Measurements from ENCODE around the gene PIK3CD.
"Not testable (repeated sequence)": the region's sequence is repeated elsewhere in the genome, so short reads cannot be mapped to it uniquely, and the experiment has no call there.

The PIK3CD gene

DNA sequence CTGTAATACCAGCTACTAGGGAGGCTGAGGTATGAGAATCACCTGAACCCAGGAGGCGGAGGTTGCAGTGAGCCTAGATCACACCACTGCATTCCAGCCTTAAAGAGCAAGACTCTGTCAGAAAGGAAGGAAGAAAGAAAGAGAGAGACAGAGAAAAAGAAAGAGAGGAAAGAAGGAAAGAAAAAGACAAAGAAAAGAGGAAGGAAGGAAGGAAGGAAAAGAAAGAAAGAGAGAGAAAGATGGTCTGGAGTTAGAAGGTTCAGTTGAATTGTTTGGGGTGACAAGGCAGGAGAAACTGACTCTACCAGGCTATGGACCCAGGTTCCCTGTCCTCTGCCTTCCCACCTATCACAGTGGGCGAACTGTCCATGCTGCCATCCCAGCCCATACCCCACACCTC, 27.4 kb upstream of the PIK3CD start:
- no peak for DNase-seq (ENCODE audit: low spot score)

DNA sequence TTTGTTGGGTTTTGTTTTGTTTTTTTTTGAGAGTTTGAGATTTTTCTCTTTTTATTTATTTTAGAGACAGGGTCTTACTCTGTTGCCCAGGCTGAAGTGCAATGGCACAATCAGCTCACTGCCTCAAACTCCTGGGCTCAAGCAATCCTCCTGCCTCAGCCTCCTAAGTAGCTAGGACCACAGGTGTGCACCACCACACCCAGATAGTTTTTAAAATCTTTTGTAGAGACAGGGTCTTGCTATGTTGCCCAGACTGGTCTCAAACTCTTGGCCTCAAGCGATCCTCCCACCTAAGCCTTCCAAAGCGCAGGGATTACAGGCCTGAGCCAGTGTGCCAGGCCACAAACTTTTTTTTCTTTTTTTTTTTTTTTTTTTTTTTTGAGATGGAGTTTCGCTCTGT, 26.5 kb upstream of the PIK3CD start:
- DNase-seq (ENCODE audit: low spot score), result not testable (repeated sequence)

DNA sequence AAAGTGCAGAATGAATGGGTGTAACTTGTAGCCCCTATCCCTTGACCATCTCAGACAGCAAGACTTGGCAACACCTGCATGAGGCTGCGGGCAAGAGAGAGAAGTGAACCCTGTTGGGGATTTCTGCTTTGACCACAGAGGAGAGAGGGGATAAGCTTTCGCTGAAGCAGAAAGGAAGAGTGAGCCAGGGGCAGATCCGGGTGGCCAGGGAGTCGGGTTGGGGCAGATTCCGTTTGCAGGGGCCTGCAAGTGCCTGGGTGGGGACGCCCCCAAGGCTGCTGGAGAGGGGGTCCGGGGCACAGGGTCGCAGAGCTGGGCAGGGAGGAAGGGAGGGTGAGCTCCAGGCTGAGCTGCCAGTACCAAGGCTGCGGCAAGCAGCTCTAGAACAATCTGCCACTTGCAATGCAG, 25.3 kb upstream of the PIK3CD start:
- no peak for DNase-seq (ENCODE audit: low spot score)

- DNase-seq (ENCODE audit: low spot score), result no peak
These were observed 22.7 kb upstream of the PIK3CD start for GRCh38 chr1:9628541-9629444.

DNA sequence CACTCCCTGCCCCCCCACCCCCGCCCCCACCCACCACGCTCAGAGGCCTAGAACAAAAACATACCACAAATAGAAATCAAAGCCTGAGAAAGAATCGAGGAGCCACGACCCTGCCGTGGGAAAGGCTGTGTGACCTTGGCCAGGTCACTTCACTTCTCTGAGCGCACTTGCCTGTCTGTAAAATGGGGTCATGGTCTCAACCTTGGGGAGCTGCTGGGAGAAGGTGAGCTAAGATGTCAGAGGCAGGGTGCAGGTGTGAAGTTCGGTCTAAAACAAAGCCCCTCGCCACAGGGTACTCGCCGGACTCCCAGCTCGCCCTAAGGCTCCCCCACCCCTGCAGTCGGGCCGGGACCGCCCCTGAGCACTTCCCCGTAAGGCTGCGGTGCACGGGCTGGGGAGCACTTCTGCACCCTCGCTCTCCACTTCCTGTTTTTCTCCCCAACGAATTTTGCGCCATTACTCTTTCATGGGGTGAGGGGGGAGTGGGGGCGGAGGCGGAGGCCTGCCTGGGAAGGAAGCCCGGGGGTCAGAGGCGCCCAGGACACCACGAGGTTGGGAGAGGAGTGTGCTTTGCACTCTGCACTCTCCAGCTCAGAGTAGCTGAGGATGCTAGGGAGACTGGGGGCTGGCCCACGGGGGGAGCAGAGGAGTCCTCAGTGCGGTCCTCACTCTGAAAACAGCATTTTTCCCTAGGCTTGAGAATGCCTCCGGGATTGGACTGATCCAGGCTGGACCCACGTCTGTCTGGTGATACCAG, 21.9 kb upstream of the PIK3CD start:
- DNase-seq (ENCODE audit: low spot score), result no peak

DNA sequence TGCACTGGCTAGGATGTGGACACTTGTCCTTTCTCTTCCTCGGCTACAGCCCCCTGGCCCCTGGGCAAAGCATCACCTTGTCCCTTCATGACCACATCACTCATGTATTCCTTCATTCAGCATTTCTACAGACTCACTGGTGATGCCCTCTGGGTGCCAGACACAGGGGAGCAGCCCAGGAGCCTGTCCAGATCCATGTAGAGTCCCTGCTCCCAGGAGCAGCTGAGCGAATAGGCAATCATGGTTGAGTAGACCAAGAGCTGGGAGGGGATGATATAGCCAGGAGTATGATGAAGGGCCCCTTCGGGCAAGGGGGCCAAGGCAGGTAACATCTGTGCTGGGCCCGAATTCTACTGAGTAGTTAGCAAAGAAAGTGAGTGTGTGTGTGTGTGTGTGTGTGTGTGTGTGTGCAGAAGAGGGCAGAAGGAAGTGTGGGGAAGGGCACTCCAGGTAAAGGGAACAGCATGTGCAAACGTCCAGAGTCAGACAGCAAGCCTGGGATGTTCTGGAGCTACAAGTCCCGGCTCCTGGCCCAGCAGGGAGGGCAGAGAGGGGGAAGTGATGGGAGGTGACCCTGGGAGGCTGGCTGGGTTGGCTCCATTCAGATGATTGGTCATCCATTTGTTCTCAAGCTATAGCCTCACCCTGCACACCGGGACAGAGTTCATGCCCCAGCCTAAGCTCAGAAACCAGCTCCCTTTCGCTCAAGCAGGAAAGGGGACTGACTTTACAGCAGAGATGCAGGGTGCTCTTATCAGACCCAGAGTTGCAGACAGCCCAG, 21.0 kb upstream of the PIK3CD start:
- DNase-seq (ENCODE audit: low spot score), result no peak

- no peak for DNase-seq (ENCODE audit: low spot score)
These were observed 19.9 kb upstream of the PIK3CD start for GRCh38 chr1:9631613-9632012.

GRCh38 chr1:9633493-9633892, 18.0 kb upstream of the PIK3CD start:
- DNase-seq (ENCODE audit: low spot score), result no peak

GRCh38 chr1:9634582-9634981, 16.9 kb upstream of the PIK3CD start:
- no peak for DNase-seq (ENCODE audit: low spot score)

DNA sequence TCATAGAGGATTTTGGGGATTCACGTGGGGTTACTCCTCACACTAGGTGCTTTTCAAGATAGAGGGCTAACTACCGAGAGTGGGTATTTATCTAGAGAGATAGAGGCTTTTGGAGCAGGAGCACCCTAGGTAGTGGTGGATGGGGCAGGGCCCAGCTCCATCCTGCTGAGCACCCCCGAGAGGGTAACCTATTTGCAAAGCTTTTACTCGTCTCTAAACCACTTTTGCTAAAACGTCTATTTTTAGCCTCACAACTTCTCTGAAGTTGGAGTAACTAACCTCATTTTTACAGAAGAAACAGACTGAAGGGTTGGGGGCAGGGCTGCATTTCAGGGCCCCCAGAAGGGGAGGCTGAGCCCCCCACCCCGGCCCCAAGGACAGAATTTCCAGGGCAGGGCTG, 12.3 kb upstream of the PIK3CD start:
- DNase-seq (ENCODE audit: low spot score), result no peak

GRCh38 chr1:9643351-9644256, 7.9 kb upstream of the PIK3CD start:
- no peak for DNase-seq (ENCODE audit: low spot score)

DNA sequence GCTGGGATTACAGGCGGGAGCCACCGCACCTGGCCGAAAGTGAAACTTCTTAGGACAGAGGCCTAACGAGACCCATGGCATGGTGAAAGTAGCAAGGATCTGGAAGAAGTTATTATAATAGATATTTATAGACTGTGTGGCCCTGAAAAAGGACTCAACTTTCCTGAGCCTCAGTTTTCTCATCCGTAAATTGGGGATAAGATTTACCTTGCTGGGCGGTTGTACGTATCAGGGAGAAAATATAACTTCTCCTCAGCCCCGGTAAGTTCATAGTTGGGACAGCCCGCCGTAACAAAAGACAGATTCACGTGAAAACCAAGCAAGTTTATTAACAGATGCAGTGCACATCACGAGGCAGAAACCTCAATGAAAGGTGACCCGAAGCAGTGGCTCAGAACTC, 5.5 kb upstream of the PIK3CD start:
- DNase-seq (ENCODE audit: low spot score), result no peak

- DNase-seq (ENCODE audit: low spot score), result no peak
These were observed 3.4 kb upstream of the PIK3CD start for GRCh38 chr1:9648171-9648570.

- no peak for DNase-seq (ENCODE audit: low spot score)
These were observed 1.8 kb upstream of the PIK3CD start for GRCh38 chr1:9649769-9650168.

- no peak for DNase-seq (ENCODE audit: low spot score)
These were observed 339 bp upstream of the PIK3CD start for GRCh38 chr1:9651220-9651564.

DNA sequence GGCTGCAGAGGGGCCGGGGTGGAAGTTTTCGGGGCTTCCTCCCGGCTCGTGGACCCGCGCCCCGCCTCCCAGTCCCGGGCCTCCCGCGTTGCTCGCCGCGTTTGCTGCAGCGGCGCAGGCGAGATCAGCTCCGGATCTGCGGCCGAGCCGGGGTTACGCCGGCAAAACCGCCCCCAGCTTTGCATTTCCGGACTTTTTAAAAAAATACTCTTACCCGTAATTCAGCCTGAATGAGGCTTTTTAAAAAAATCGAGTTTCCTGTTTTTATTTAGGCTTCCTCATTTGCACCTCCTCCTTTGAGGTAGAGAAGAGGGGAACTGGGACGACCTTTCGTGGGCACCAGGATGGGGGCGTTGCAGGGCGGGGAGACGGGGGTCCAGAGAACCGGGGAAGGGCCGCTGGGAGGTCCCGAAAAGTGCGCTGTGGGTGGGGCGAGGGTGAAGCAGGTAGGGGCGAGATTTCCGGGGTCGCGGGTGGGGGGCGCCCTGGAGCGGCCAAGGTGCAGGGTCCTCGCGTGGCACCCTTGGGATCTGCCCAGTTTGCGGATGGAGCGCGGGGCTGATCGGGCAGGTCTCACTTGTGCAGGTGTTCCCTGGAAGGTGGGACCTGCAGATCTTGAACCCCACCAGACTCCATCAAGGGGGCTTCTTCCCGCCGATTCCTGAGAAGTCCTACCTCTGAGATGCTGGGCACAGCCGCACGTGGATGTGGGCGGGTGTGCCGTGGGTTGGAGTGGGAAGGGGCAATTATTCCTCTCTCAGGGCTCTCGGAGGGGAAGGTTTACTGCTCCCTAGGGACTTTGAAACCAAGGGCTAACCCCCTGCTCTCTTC, 1.1 kb downstream of the PIK3CD start:
- DNase-seq (ENCODE audit: low spot score), result no peak

- DNase-seq (ENCODE audit: low spot score), result no peak
These were observed 1.6 kb downstream of the PIK3CD start for GRCh38 chr1:9653210-9653490.

- DNase-seq (ENCODE audit: low spot score), result no peak
These were observed 2.0 kb downstream of the PIK3CD start for GRCh38 chr1:9653491-9654050.

- DNase-seq (ENCODE audit: low spot score), result no peak
These were observed 2.7 kb downstream of the PIK3CD start for GRCh38 chr1:9654051-9654833.

All from RKO (cell line).